ENCODE data around the gene POLRMT. TPM values are rescaled to one million over a fixed set of nuclear protein-coding genes. Genes with fewer than 3 reads are reported as not detected.

POLRMT gene
- total and polyA plus RNA-seq, 4 donors, result 16.1 to 76.7 (median 38.4) TPM

- no peaks in the 10 kb centered on the region for H3K9me3 ChIP-seq (ENCODE audit: control insufficient read depth in 4 of 4, insufficient read depth in 3 of 4, low read length in 3 of 4)
- 1 to 2% methylated on average over 45 of the region's 45 CpGs for WGBS, 2 donors
- H3K27ac ChIP-seq (ENCODE audit: low read depth in 1 of 2, low read length in 1 of 2), result peak overlapping the region; percentile 7 to 76
- ATAC-seq (ENCODE audit: insufficient read depth, low FRiP score) (no peak), DNase-seq (peak; percentile 65 to 67 (median 67))
- peak overlapping the region; percentile 5 for H3K4me3 ChIP-seq
- TF ChIP-seq, protein P1, sequence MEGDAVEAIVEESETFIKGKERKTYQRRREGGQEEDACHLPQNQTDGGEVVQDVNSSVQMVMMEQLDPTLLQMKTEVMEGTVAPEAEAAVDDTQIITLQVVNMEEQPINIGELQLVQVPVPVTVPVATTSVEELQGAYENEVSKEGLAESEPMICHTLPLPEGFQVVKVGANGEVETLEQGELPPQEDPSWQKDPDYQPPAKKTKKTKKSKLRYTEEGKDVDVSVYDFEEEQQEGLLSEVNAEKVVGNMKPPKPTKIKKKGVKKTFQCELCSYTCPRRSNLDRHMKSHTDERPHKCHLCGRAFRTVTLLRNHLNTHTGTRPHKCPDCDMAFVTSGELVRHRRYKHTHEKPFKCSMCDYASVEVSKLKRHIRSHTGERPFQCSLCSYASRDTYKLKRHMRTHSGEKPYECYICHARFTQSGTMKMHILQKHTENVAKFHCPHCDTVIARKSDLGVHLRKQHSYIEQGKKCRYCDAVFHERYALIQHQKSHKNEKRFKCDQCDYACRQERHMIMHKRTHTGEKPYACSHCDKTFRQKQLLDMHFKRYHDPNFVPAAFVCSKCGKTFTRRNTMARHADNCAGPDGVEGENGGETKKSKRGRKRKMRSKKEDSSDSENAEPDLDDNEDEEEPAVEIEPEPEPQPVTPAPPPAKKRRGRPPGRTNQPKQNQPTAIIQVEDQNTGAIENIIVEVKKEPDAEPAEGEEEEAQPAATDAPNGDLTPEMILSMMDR (IDR thresholded peaks at IDR 0.05; ENCODE audit: control extremely low read depth, extremely low read depth), result no peak
- peaks cover 0 to 34% (median 18%) of the 10 kb centered on the region in 5 donors for H3K4me1 ChIP-seq (ENCODE audit: control insufficient read depth in 5 of 5, insufficient read depth in 5 of 5, low read length in 5 of 5)
- no peaks in the 10 kb centered on the region for H3K27me3 ChIP-seq (ENCODE audit: control insufficient read depth in 3 of 3, insufficient read depth in 3 of 3, low read length in 2 of 3)
- peaks cover 0 to 2% (median 0%) of the 10 kb centered on the region in 4 donors for H3K36me3 ChIP-seq (ENCODE audit: control insufficient read depth in 4 of 4, insufficient read depth in 4 of 4, low read length in 4 of 4)
- peak overlapping the region; percentile 77 to 85 for H3K9ac ChIP-seq (ENCODE audit: insufficient read depth in 1 of 2, low read length in 2 of 2)
Measured at GRCh38 chr19:570937-571565, 62.3 kb downstream of the POLRMT start.

DNA sequence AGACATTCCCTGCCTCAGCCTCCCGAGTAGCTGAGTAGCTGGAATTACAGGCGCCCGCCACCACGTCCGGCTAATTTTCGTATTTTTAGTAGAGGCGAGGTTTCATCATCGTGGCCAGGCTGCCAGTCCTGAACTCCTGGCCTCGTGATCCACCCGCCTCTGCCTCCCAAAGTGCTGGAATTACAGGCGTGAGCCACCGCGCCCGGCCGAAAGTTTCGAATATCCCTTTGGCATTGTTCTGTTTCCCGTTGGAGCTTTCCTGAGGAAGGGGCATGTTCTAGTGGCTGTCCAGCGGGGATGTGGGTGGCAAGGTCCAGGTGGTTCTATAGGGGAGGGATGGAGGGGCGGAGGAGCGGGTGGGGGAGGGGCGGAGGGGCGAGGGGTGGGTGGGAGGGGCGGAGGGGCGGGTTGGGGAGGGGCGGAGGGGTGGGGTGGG is 63.1 kb downstream of the POLRMT start:
- no peak overlapping the region for H3K9ac ChIP-seq (ENCODE audit: insufficient read depth in 1 of 2, low read length in 2 of 2)
- H3K4me3 ChIP-seq, result no peak overlapping the region
- H3K36me3 ChIP-seq (ENCODE audit: control insufficient read depth in 4 of 4, insufficient read depth in 4 of 4, low read length in 4 of 4), result no peaks in the 10 kb centered on the region
- TF ChIP-seq, protein P1 (IDR thresholded peaks at IDR 0.05; ENCODE audit: control extremely low read depth, extremely low read depth), result no peak
- ATAC-seq (ENCODE audit: insufficient read depth, low FRiP score) (no peak), DNase-seq (no peak)
- no peaks in the 10 kb centered on the region for H3K27me3 ChIP-seq (ENCODE audit: control insufficient read depth in 3 of 3, insufficient read depth in 3 of 3, low read length in 2 of 3)
- 36 to 66% methylated on average over 18 to 19 of the region's 25 CpGs for WGBS, 2 donors
- H3K9me3 ChIP-seq (ENCODE audit: control insufficient read depth in 4 of 4, insufficient read depth in 3 of 4, low read length in 3 of 4), result no peaks in the 10 kb centered on the region
- H3K4me1 ChIP-seq (ENCODE audit: control insufficient read depth in 5 of 5, insufficient read depth in 5 of 5, low read length in 5 of 5), result peaks cover 0 to 29% (median 15%) of the 10 kb centered on the region in 5 donors
- peak overlapping the region in 1 of 2 donors; percentile 47 for H3K27ac ChIP-seq (ENCODE audit: low read depth in 1 of 2, low read length in 1 of 2)

GRCh38 chr19:567296-567900 is 65.9 kb downstream of the POLRMT start:
- TF ChIP-seq, protein P1 (IDR thresholded peaks at IDR 0.05; ENCODE audit: control extremely low read depth, extremely low read depth), result no peak
- H3K27ac ChIP-seq (ENCODE audit: low read depth in 1 of 2, low read length in 1 of 2), result no peak overlapping the region

More at GRCh38 chr19:567296-567900, 65.9 kb downstream of the POLRMT start:
- Histone ChIP-seq H3K4me3 (no peak overlapping the region), H3K9ac (ENCODE audit: insufficient read depth in 1 of 2, low read length in 2 of 2) (no peak overlapping the region), H3K36me3 (ENCODE audit: control insufficient read depth in 4 of 4, insufficient read depth in 4 of 4, low read length in 4 of 4) (no peaks in the 10 kb centered on the region), H3K9me3 (ENCODE audit: control insufficient read depth in 4 of 4, insufficient read depth in 3 of 4, low read length in 3 of 4) (no peaks in the 10 kb centered on the region), H3K27me3 (ENCODE audit: control insufficient read depth in 3 of 3, insufficient read depth in 3 of 3, low read length in 2 of 3) (no peaks in the 10 kb centered on the region), H3K4me1 (ENCODE audit: control insufficient read depth in 5 of 5, insufficient read depth in 5 of 5, low read length in 5 of 5) (peaks cover 0 to 10% (median 0%) of the 10 kb centered on the region in 5 donors)
- DNase-seq (no peak), ATAC-seq (ENCODE audit: insufficient read depth, low FRiP score) (no peak)
- WGBS, 2 donors, result 81 to 93% methylated on average over 22 of the region's 22 CpGs

Other genes with a start within 250 kb of the POLRMT start
- gene C2CD4C, start 224.4 kb downstream of the POLRMT start, total RNA-seq, result 1 to 10 TPM in 1 of 2 donors, under 1 TPM in 1; 0.88 to 1.4 TPM
- gene C2CD4C, start 224.4 kb downstream of the POLRMT start, polyA plus RNA-seq, result 1 to 10 TPM; 1.2 TPM
- 10 to 100 TPM; 13.2 to 15.9 TPM for gene SHC2, start 172.5 kb downstream of the POLRMT start, total RNA-seq
- 10 to 100 TPM; 11.2 to 23.1 TPM for gene SHC2, start 172.5 kb downstream of the POLRMT start, polyA plus RNA-seq
- 1 to 10 TPM in 1 of 2 donors, under 1 TPM in 1; 0.80 to 4.4 TPM for gene MADCAM1, start 137.1 kb downstream of the POLRMT start, total RNA-seq
- gene MADCAM1, start 137.1 kb downstream of the POLRMT start, polyA plus RNA-seq, result under 1 TPM; 0.24 to 0.41 TPM
- gene TPGS1, start 126.0 kb downstream of the POLRMT start, total RNA-seq, result 10 to 100 TPM; 12.2 to 31.7 TPM
- gene TPGS1, start 126.0 kb downstream of the POLRMT start, polyA plus RNA-seq, result 10 to 100 TPM; 19.4 to 32.7 TPM
- 10 to 100 TPM; 42.9 to 67.9 TPM for gene CDC34, start 101.8 kb downstream of the POLRMT start, total RNA-seq
- 10 to 100 TPM; 52.3 to 89.1 TPM for gene CDC34, start 101.8 kb downstream of the POLRMT start, polyA plus RNA-seq
- 1 to 10 TPM in 1 of 2 donors, under 1 TPM in 1; 0.74 to 2.6 TPM for gene GZMM, start 89.5 kb downstream of the POLRMT start, total RNA-seq
- gene GZMM, start 89.5 kb downstream of the POLRMT start, polyA plus RNA-seq, result 1 to 10 TPM; 2.4 to 3.0 TPM
- gene BSG, start 60.9 kb downstream of the POLRMT start, total RNA-seq, result 100 to 1,000 TPM; 239 to 416 TPM
- 100 to 1,000 TPM; 333 to 376 TPM for gene BSG, start 60.9 kb downstream of the POLRMT start, polyA plus RNA-seq
- under 1 TPM; 0.21 to 0.37 TPM for gene HCN2, start 43.7 kb downstream of the POLRMT start, total RNA-seq
- under 1 TPM; 0.04 to 0.11 TPM for gene HCN2, start 43.7 kb downstream of the POLRMT start, polyA plus RNA-seq
- under 1 TPM; 0.23 to 0.46 TPM for gene FGF22, start 6.3 kb upstream of the POLRMT start, total RNA-seq
- under 1 TPM; 0.10 to 0.85 TPM for gene FGF22, start 6.3 kb upstream of the POLRMT start, polyA plus RNA-seq
- gene RNF126, start 29.7 kb upstream of the POLRMT start, total RNA-seq, result 10 to 100 TPM; 18.1 to 46.2 TPM
- gene RNF126, start 29.7 kb upstream of the POLRMT start, polyA plus RNA-seq, result 10 to 100 TPM; 32.2 to 41.9 TPM
- gene FSTL3, start 42.9 kb upstream of the POLRMT start, total RNA-seq, result 100 to 1,000 TPM in 1 of 2 donors, 10 to 100 TPM in 1; 15.1 to 120 TPM
- 100 to 1,000 TPM; 109 to 172 TPM for gene FSTL3, start 42.9 kb upstream of the POLRMT start, polyA plus RNA-seq
- 1 to 10 TPM in 1 of 2 donors, not detected in 1; 2.0 TPM for gene PRSS57, start 61.9 kb upstream of the POLRMT start, total RNA-seq
- gene PRSS57, start 61.9 kb upstream of the POLRMT start, polyA plus RNA-seq, result under 1 TPM; 0.10 to 0.60 TPM
- gene PALM, start 75.4 kb upstream of the POLRMT start, total RNA-seq, result 10 to 100 TPM; 33.5 to 45.7 TPM
- 10 to 100 TPM; 16.2 to 22.7 TPM for gene PALM, start 75.4 kb upstream of the POLRMT start, polyA plus RNA-seq
- 10 to 100 TPM; 14.9 to 23.6 TPM for gene MISP, start 117.6 kb upstream of the POLRMT start, total RNA-seq
- 10 to 100 TPM; 20.5 to 23.7 TPM for gene MISP, start 117.6 kb upstream of the POLRMT start, polyA plus RNA-seq
- gene PTBP1, start 163.9 kb upstream of the POLRMT start, total RNA-seq, result 100 to 1,000 TPM; 256 to 321 TPM
- 100 to 1,000 TPM; 112 to 150 TPM for gene PTBP1, start 163.9 kb upstream of the POLRMT start, polyA plus RNA-seq
- gene PLPPR3, start 188.4 kb upstream of the POLRMT start, total RNA-seq, result 10 to 100 TPM in 1 of 2 donors, 1 to 10 TPM in 1; 8.1 to 14.1 TPM
- 1 to 10 TPM in 1 of 2 donors, under 1 TPM in 1; 0.91 to 4.2 TPM for gene PLPPR3, start 188.4 kb upstream of the POLRMT start, polyA plus RNA-seq
- gene AZU1, start 194.3 kb upstream of the POLRMT start, total RNA-seq, result 1 to 10 TPM; 2.1 to 9.8 TPM
- 1 to 10 TPM; 2.0 to 6.7 TPM for gene AZU1, start 194.3 kb upstream of the POLRMT start, polyA plus RNA-seq
- gene PRTN3, start 207.5 kb upstream of the POLRMT start, total RNA-seq, result 10 to 100 TPM in 1 of 2 donors, under 1 TPM in 1; 0.58 to 23.3 TPM
- gene PRTN3, start 207.5 kb upstream of the POLRMT start, polyA plus RNA-seq, result 10 to 100 TPM in 1 of 2 donors, under 1 TPM in 1; 0.85 to 18.5 TPM
- 10 to 100 TPM in 1 of 2 donors, 1 to 10 TPM in 1; 1.4 to 16.6 TPM for gene ELANE, start 218.8 kb upstream of the POLRMT start, total RNA-seq
- 10 to 100 TPM in 1 of 2 donors, 1 to 10 TPM in 1; 2.0 to 21.0 TPM for gene ELANE, start 218.8 kb upstream of the POLRMT start, polyA plus RNA-seq
- gene CFD, start 226.1 kb upstream of the POLRMT start, total RNA-seq, result 100 to 1,000 TPM in 1 of 2 donors, 10 to 100 TPM in 1; 90.8 to 185 TPM
- 100 to 1,000 TPM in 1 of 2 donors, 10 to 100 TPM in 1; 97.2 to 227 TPM for gene CFD, start 226.1 kb upstream of the POLRMT start, polyA plus RNA-seq